ENCODE results near the gene FADS2. TPM values are rescaled to one million over a fixed set of nuclear protein-coding genes. Genes with fewer than 3 reads are reported as not detected.
A peak's percentile ranks its signal among the peaks of the same experiment; 100 is the strongest.

FADS2 gene
- total and polyA plus RNA-seq, 9 of the 15 experiments (the other 6 are each of a cell fraction or from before 2014, with no cell fraction given): 2.9 to 42.8 (median 16.2) TPM

DNA sequence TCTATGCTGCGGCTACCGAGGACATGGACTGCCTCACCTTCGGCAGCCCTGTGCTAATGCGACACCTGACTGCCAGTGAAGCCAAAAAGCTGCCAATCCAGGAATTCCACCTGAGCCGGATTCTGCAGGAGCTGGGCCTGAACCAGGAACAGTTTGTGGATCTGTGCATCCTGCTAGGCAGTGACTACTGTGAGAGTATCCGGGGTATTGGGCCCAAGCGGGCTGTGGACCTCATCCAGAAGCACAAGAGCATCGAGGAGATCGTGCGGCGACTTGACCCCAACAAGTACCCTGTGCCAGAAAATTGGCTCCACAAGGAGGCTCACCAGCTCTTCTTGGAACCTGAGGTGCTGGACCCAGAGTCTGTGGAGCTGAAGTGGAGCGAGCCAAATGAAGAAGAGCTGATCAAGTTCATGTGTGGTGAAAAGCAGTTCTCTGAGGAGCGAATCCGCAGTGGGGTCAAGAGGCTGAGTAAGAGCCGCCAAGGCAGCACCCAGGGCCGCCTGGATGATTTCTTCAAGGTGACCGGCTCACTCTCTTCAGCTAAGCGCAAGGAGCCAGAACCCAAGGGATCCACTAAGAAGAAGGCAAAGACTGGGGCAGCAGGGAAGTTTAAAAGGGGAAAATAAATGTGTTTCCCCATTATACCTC lies 32.1 kb upstream of the FADS2 start (continued):
- TF ChIP-seq STAG1 (CRISPR knock-in tag; IDR thresholded peaks at IDR 0.05; ENCODE audit: borderline replicate concordance) (no peak), RBFOX2 (IDR thresholded peaks at IDR 0.05; ENCODE audit: low read depth, low read length) (peak; percentile 37; the same call in 1 of the 2 replicates)

DNA sequence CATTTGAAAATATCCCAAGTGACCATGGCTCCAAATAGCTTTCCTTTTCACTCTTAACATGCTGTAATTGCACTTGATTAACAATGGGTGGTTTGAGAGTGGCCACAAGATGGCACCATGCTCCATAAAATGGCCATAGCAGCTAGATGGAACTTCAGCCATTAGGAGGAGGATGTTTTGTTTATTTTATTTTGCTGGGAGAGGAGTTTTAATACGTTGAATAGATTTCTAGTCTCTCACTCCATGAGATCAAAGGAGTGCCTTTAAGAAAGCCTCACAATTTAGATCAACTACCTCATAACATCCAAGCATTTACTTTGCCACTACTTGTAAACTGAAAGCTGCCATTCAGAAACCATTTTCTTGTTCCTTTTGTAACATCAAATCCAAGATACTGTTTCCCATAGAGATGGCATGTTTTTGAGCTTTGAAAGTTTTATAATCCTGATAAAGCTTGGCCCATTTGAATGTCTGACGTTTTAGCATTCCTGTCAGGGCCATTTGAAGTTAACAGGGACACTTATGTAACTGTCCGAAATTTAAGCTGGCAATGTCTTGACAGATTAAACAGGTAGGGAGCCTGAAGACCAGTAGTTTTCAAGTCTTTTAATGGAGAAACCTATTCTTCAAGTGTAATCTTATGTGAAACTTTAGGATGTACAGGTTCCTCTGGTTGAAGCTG lies 30.7 kb upstream of the FADS2 start:
- in situ Hi-C loops (cut with MboI) (loop anchor here (5.0 kb wide), 1 partner anchor 155 kb away; the partner anchor contains the start of gene BEST1), intact Hi-C loops (cut with micrococcal nuclease) (loop anchor here (2.0 kb wide), 5 partner anchors 73 to 311 kb away; partner anchors contain the start of gene FADS3)
- TF ChIP-seq POLR2H (tag; IDR thresholded peaks at IDR 0.05; ENCODE audit: low read depth): peak; percentile 72
- no peak for TF ChIP-seq SIN3A (IDR thresholded peaks at IDR 0.05; ENCODE audit: borderline replicate concordance in 2 of 2, control insufficient read depth in 1 of 2, low read depth in 2 of 2, low read length in 2 of 2)
- TF ChIP-seq SIN3B (IDR thresholded peaks at IDR 0.05; ENCODE audit: low read depth): no peak
- peak; percentile 76 for TF ChIP-seq BRD9 (IDR thresholded peaks at IDR 0.05; ENCODE audit: low read depth, partially characterized antibody)
- TF ChIP-seq RBFOX2 (IDR thresholded peaks at IDR 0.05; ENCODE audit: low read depth, low read length): peak; percentile 28; the same call in 1 of the 2 replicates
- TF ChIP-seq CHCHD3 (CRISPR knock-in tag; IDR thresholded peaks at IDR 0.05): peak; percentile 61; the same call in 1 of the 2 replicates
- TF ChIP-seq, protein P1, sequence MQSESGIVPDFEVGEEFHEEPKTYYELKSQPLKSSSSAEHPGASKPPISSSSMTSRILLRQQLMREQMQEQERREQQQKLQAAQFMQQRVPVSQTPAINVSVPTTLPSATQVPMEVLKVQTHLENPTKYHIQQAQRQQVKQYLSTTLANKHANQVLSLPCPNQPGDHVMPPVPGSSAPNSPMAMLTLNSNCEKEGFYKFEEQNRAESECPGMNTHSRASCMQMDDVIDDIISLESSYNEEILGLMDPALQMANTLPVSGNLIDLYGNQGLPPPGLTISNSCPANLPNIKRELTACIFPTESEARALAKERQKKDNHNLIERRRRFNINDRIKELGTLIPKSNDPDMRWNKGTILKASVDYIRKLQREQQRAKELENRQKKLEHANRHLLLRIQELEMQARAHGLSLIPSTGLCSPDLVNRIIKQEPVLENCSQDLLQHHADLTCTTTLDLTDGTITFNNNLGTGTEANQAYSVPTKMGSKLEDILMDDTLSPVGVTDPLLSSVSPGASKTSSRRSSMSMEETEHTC (IDR thresholded peaks at IDR 0.05): no peak
- no peak for TF ChIP-seq ZNF695 (CRISPR knock-in tag; IDR thresholded peaks at IDR 0.05)
- no peak for TF ChIP-seq ZNF263 (CRISPR knock-in tag; IDR thresholded peaks at IDR 0.05; ENCODE audit: borderline replicate concordance)
- TF ChIP-seq FOXJ2 (tag; IDR thresholded peaks at IDR 0.05): no peak
- TF ChIP-seq, protein P2, sequence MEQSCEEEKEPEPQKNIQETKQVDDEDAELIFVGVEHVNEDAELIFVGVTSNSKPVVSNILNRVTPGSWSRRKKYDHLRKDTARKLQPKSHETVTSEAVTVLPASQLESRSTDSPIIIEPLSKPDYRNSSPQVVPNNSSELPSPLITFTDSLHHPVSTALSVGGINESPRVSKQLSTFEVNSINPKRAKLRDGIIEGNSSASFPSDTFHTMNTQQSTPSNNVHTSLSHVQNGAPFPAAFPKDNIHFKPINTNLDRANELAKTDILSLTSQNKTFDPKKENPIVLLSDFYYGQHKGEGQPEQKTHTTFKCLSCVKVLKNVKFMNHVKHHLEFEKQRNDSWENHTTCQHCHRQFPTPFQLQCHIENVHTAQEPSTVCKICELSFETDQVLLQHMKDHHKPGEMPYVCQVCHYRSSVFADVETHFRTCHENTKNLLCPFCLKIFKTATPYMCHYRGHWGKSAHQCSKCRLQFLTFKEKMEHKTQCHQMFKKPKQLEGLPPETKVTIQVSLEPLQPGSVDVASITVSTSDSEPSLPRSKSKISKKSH (CRISPR knock-in tag; IDR thresholded peaks at IDR 0.05): peak; percentile 78; the same call in 1 of the 2 replicates
- TF ChIP-seq RBBP5 (IDR thresholded peaks at IDR 0.05; ENCODE audit: borderline replicate concordance, insufficient read depth, low read length, poor library complexity, severe bottlenecking): no peak
- TF ChIP-seq TCF7L2 (IDR thresholded peaks at IDR 0.05; ENCODE audit: low read depth, low read length): no peak
- TF ChIP-seq CREM (IDR thresholded peaks at IDR 0.05; ENCODE audit: low read depth): 0 out of 2 replicates have a peak, but pooled peaks have one; percentile 2
- no peak for TF ChIP-seq NUFIP1 (IDR thresholded peaks at IDR 0.05; ENCODE audit: partially characterized antibody)

More for the DNA sequence above, 30.7 kb upstream of the FADS2 start:
- H3K36me3 ChIP-seq (ENCODE audit: control insufficient read depth, insufficient read depth, low read length): peaks cover 82% of the 10 kb centered on the region
- H3K9ac ChIP-seq (ENCODE audit: insufficient read depth in 1 of 2, low read depth in 2 of 2, low read length in 2 of 2): peak overlapping the region in 1 of 2 experiments; percentile 39; a peak in 2 of 4 replicates
- peak in 2 of 4 experiments; percentile 64 to 88 for DNase-seq (ENCODE audit: extremely low read depth in 1 of 4, low spot score in 3 of 4)
- H2AFZ ChIP-seq (ENCODE audit: low read depth, low read length): no peak overlapping the region
- WGBS (ENCODE audit: insufficient coverage, low coverage, missing lambda C conversion rate): 35% methylated on average over 3 of the region's 3 CpGs
- H4K20me1 ChIP-seq (replicated peaks; ENCODE audit: control insufficient read depth, insufficient read depth, low read length): peaks cover 3% of the 10 kb centered on the region
- peaks cover 41 to 58% of the 10 kb centered on the region in 2 experiments for H3K4me1 ChIP-seq (replicated peaks in 1 of 2; ENCODE audit: control insufficient read depth in 2 of 2, insufficient read depth in 2 of 2, low read length in 2 of 2)
- no peaks in the 10 kb centered on the region for H3K27me3 ChIP-seq (ENCODE audit: control insufficient read depth in 2 of 2, insufficient read depth in 2 of 2, low read length in 2 of 2)
- no TSS peak for BruUV-seq (replicated peaks)
- no peak overlapping the region for H3K4me3 ChIP-seq
- ChIA-PET POLR2A (interaction anchor here (0.6 to 4.2 kb wide), 27 partner anchors 9 to 508 kb away, joined by 3 to 48 read pairs (median 4); partner anchors contain the start of genes BEST1 and INCENP), CTCF (ENCODE audit: low intra/inter-chr PET ratio) (interaction anchor here (0.6 to 2.0 kb wide), 10 partner anchors 20 to 581 kb away, joined by 3 to 10 read pairs (median 5); partner anchors contain the start of gene FADS3)
- peaks cover 3% of the 10 kb centered on the region for H3K9me1 ChIP-seq (ENCODE audit: control insufficient read depth, insufficient read depth, low read length)
- H3K4me2 ChIP-seq (ENCODE audit: insufficient read depth, low read length): no peak overlapping the region
- peak overlapping the region; percentile 65 for H3K27ac ChIP-seq (ENCODE audit: extremely low read depth, low read depth, low read length)
- peak; percentile 82 for FAIRE-seq
- peak; percentile 43 for ATAC-seq
- peaks cover 78% of the 10 kb centered on the region for H3K79me2 ChIP-seq (ENCODE audit: control insufficient read depth, insufficient read depth, low read length)
- H3K9me3 ChIP-seq (replicated peaks; ENCODE audit: control insufficient read depth, insufficient read depth, low read depth, low read length): no peaks in the 10 kb centered on the region
